Urinary bladder (tissue), 4 donors: ENCODE data around the gene SND1. TPM values are rescaled to one million over a fixed set of nuclear protein-coding genes. Genes with fewer than 3 reads are reported as not detected.

Source experiments
- DNase-seq: peaks from one replicate; pipeline ENCODE4 v3.0.0-alpha.2; 2015; ENCODE audit errors: extremely low spot score
- H3K27ac ChIP-seq: one replicate; pipeline ENCODE4 v1.5.1; 2013; ENCODE audit warnings: low read depth, mild to moderate bottlenecking, moderate library complexity
- H3K36me3 ChIP-seq: one replicate; pipeline ENCODE4 v1.6.1; 2013; ENCODE audit warnings: mild to moderate bottlenecking, moderate library complexity; ENCODE audit not compliant: insufficient read depth
- H3K4me1 ChIP-seq: one replicate; pipeline ENCODE4 v1.6.1; 2013; ENCODE audit warnings: mild to moderate bottlenecking, moderate library complexity; ENCODE audit not compliant: insufficient read depth
- H3K4me3 ChIP-seq: one replicate; pipeline ENCODE4 v1.5.1; 2013; ENCODE audit warnings: low read depth, low read length
- WGBS: extraction: QIAGEN DNeasy Blood & Tissue Kit; methylation state at CpG from one replicate; pipeline ENCODE4 v1.1.7; 2013; 5-methylcytosine and 5-hydroxymethylcytosine counted together
- polyA plus RNA-seq: library from polyadenylated mRNA; stranded (reverse); fragments of 200-250 nt; gene quantifications from one replicate; pipeline ENCODE4 v1.2.3, GENCODE V29; 2013
- small RNA-seq: library from RNA; depleted of rRNA; stranded (forward); fragments of <200 nt; gene quantifications from one replicate; pipeline ENCODE3, GENCODE V24; 2014
- total RNA-seq: library from RNA; depleted of rRNA; stranded (reverse); fragments of >200 nt; gene quantifications from one replicate; pipeline ENCODE4 v1.2.3, GENCODE V29; 2014
- donor health status: healthy with polysubstance abuse.
- donor health status: healthy.

The SND1 gene
- total and polyA plus RNA-seq, 2 donors = 89.8 to 102 TPM

DNA sequence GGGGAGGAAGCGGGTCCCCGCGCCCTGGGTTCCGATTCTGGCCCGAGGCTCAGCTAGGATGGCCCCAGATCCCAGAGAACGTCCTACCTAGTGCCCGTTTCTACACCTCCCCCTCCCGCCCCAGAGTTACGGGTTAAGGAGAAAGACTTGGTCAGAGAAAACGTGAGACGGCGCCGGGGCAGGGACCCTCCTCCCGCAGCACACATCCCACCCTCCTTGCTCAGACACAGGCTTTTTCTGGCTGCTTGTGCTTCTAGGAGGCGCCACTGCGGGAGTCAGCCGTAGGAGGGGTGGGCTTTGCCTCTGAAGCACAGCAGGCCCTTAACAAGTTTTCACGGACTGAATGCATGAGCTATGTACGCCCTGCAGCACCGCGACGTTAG, 484.2 kb downstream of the SND1 start:
- 4% methylated on average over 22 of the region's 22 CpGs for WGBS
- Histone ChIP-seq H3K4me1 (no peaks in the 10 kb centered on the region), H3K27ac (no peak overlapping the region), H3K4me3 (peak overlapping the region; percentile 40), H3K36me3 (no peaks in the 10 kb centered on the region)
- DNase-seq = no peak

- 39% methylated on average over 9 of the region's 9 CpGs for WGBS
- H3K36me3 ChIP-seq = no peaks in the 10 kb centered on the region
- H3K4me3 ChIP-seq = no peak overlapping the region
- no peak overlapping the region for H3K27ac ChIP-seq
- H3K4me1 ChIP-seq = no peaks in the 10 kb centered on the region
- DNase-seq = no peak
These were observed 485.2 kb downstream of the SND1 start for GRCh38 chr7:128137181-128137580.

GRCh38 chr7:128139406-128139805, 487.4 kb downstream of the SND1 start:
- no peak overlapping the region for H3K4me3 ChIP-seq
- DNase-seq = no peak
- H3K36me3 ChIP-seq = no peaks in the 10 kb centered on the region
- 72% methylated on average over 3 of the region's 3 CpGs for WGBS
- H3K4me1 ChIP-seq = no peaks in the 10 kb centered on the region
- H3K27ac ChIP-seq = no peak overlapping the region

- 90% methylated on average over 6 of the region's 6 CpGs for WGBS
- Histone ChIP-seq H3K27ac (no peak overlapping the region), H3K4me3 (no peak overlapping the region), H3K4me1 (no peaks in the 10 kb centered on the region), H3K36me3 (no peaks in the 10 kb centered on the region)
- no peak for DNase-seq
These were observed 489.7 kb downstream of the SND1 start for GRCh38 chr7:128141683-128142195.

Small RNAs within 50 kb of the gene (small RNA-seq; reads per million reads assigned to genes)
- gene MIR593 = not detected

Other genes with a start within 250 kb of the SND1 start
- gene GCC1, start 66.6 kb upstream of the SND1 start, total RNA-seq = 9.5 TPM
- gene GCC1, start 66.6 kb upstream of the SND1 start, polyA plus RNA-seq = 10.4 TPM
- 66.0 TPM for gene ARF5, start 63.8 kb upstream of the SND1 start, total RNA-seq
- 187 TPM for gene ARF5, start 63.8 kb upstream of the SND1 start, polyA plus RNA-seq
- 0.85 TPM for gene FSCN3, start 58.5 kb upstream of the SND1 start, total RNA-seq
- gene FSCN3, start 58.5 kb upstream of the SND1 start, polyA plus RNA-seq = 0.14 TPM
- gene PAX4, start 34.1 kb upstream of the SND1 start, total RNA-seq = not detected
- gene PAX4, start 34.1 kb upstream of the SND1 start, polyA plus RNA-seq = not detected